Loucy (cell line): ENCODE results near the gene CEP112.

Source experiments
- H2AFZ ChIP-seq: fragments of 200-600 bp; sonication (generic); 2 replicates; pipeline ENCODE4 v1.6.0; 2016; ENCODE audit warnings: antibody characterized with exemption, mild to moderate bottlenecking, low read length, moderate library complexity
- H3F3A ChIP-seq: fragments of 200-600 bp; 2 replicates; pipeline ENCODE4 v1.6.0; 2016; ENCODE audit warnings: antibody characterized with exemption, low read depth, mild to moderate bottlenecking
- H3K27me3 ChIP-seq: fragments of 200-600 bp; sonication (generic); 2 replicates; pipeline ENCODE4 v1.6.1; 2014; ENCODE audit warnings: low read length, mild to moderate bottlenecking; ENCODE audit not compliant: insufficient read depth, poor library complexity, severe bottlenecking
- H3K36me3 ChIP-seq: fragments of 200-600 bp; sonication (generic); 2 replicates; pipeline ENCODE4 v1.6.1; 2016; ENCODE audit warnings: low read length; ENCODE audit not compliant: insufficient read depth
- H3K4me1 ChIP-seq: fragments of 200-600 bp; sonication (generic); 2 replicates; pipeline ENCODE4 v1.5.1; 2014; ENCODE audit warnings: low read length, mild to moderate bottlenecking; ENCODE audit not compliant: insufficient read depth, poor library complexity, severe bottlenecking
- H3K4me2 ChIP-seq: fragments of 200-600 bp; sonication (generic); 2 replicates; pipeline ENCODE4 v1.6.0; 2014; ENCODE audit warnings: antibody characterized with exemption, low read length, low read depth, mild to moderate bottlenecking; ENCODE audit not compliant: poor library complexity, severe bottlenecking
- H3K4me3 ChIP-seq: fragments of 200-600 bp; sonication (generic); 2 replicates; pipeline ENCODE4 v1.5.1; 2014; ENCODE audit warnings: low read length, mild to moderate bottlenecking, mixed read lengths; ENCODE audit not compliant: poor library complexity, severe bottlenecking
- H3K79me2 ChIP-seq: fragments of 200-600 bp; sonication (generic); 2 replicates; pipeline ENCODE4 v1.6.1; 2014; ENCODE audit warnings: low read length; ENCODE audit not compliant: insufficient read depth
- H3K9ac ChIP-seq: fragments of 200-600 bp; sonication (generic); 2 replicates; pipeline ENCODE4 v1.6.0; 2014; ENCODE audit warnings: mild to moderate bottlenecking, low read depth, low read length, moderate library complexity; ENCODE audit not compliant: poor library complexity, severe bottlenecking
- H3K9me2 ChIP-seq: fragments of 200-600 bp; sonication (generic); replicated peaks from 2 replicates; pipeline ENCODE4 v1.6.1; 2016; ENCODE audit warnings: low read depth, low read length, mixed read lengths
- H3K9me3 ChIP-seq: fragments of 200-600 bp; sonication (generic); 2 replicates; pipeline ENCODE4 v1.6.1; 2014; ENCODE audit warnings: mild to moderate bottlenecking, antibody characterized with exemption, low read length, low read depth; ENCODE audit not compliant: insufficient read depth
- H4K20me1 ChIP-seq: fragments of 200-600 bp; sonication (generic); 2 replicates; pipeline ENCODE4 v1.6.0; 2014; ENCODE audit warnings: antibody characterized with exemption, low read length, mild to moderate bottlenecking; ENCODE audit not compliant: insufficient read depth, poor library complexity, severe bottlenecking
- EZH2phosphoT487 ChIP-seq: fragments of 200-600 bp; IDR thresholded peaks from 2 replicates; pipeline ENCODE4 v1.6.1; 2018; ENCODE audit warnings: antibody characterized with exemption, mild to moderate bottlenecking, moderate library complexity, borderline replicate concordance
- TF ChIP-seq, protein P1 (sequence below): fragments of 200-600 bp; sonication (generic); conservative IDR thresholded peaks from 2 replicates; pipeline ENCODE4 v1.5.1; 2014; ENCODE audit warnings: mild to moderate bottlenecking, antibody characterized with exemption, low read length

Gene CEP112

DNA sequence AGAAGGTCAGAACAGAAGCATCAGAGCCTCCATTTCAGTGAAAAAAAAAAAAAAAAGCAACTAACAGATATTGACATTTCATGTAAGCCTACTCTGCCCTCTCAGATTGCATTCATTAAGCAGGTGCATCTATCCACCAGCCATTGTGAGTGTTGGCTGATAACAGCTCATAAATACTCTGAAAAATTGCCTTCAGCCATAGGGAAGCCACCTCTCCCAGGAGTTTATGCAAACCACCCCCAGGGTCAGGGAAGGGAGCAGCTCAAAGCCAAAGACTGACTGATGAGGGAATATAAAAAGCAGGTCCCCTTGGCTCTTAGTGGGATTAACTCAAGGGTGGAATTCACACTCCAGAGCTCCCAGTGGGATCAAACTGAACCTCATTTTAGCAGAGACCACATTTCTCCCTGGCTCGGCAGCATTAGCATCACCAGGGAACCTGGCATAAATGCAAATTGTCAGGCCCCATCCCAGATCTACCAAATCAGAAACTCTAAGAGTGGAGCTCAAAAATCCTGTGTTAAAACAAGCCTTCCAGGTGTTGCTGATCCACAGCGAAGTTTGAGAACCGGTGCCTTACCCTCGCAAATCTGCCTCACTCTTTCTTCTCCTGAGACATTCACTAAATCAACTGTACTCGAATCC, 23.1 kb upstream of the CEP112 start:
- H3F3A ChIP-seq, result no peaks in the 10 kb centered on the region
- no peaks in the 10 kb centered on the region for H3K27me3 ChIP-seq
- no peaks in the 10 kb centered on the region for H3K79me2 ChIP-seq
- no peak overlapping the region for H2AFZ ChIP-seq
- H3K4me3 ChIP-seq, result no peak overlapping the region
- no peaks in the 10 kb centered on the region for H3K9me2 ChIP-seq
- no peak overlapping the region for H3K9ac ChIP-seq
- H3K9me3 ChIP-seq, result no peaks in the 10 kb centered on the region
- H3K4me1 ChIP-seq, result no peaks in the 10 kb centered on the region
- no peak overlapping the region for H3K4me2 ChIP-seq
- no peaks in the 10 kb centered on the region for H3K36me3 ChIP-seq
- TF ChIP-seq EZH2phosphoT487, result no peak
- TF ChIP-seq, protein P1, sequence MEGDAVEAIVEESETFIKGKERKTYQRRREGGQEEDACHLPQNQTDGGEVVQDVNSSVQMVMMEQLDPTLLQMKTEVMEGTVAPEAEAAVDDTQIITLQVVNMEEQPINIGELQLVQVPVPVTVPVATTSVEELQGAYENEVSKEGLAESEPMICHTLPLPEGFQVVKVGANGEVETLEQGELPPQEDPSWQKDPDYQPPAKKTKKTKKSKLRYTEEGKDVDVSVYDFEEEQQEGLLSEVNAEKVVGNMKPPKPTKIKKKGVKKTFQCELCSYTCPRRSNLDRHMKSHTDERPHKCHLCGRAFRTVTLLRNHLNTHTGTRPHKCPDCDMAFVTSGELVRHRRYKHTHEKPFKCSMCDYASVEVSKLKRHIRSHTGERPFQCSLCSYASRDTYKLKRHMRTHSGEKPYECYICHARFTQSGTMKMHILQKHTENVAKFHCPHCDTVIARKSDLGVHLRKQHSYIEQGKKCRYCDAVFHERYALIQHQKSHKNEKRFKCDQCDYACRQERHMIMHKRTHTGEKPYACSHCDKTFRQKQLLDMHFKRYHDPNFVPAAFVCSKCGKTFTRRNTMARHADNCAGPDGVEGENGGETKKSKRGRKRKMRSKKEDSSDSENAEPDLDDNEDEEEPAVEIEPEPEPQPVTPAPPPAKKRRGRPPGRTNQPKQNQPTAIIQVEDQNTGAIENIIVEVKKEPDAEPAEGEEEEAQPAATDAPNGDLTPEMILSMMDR, result no peak
- no peaks in the 10 kb centered on the region for H4K20me1 ChIP-seq

DNA sequence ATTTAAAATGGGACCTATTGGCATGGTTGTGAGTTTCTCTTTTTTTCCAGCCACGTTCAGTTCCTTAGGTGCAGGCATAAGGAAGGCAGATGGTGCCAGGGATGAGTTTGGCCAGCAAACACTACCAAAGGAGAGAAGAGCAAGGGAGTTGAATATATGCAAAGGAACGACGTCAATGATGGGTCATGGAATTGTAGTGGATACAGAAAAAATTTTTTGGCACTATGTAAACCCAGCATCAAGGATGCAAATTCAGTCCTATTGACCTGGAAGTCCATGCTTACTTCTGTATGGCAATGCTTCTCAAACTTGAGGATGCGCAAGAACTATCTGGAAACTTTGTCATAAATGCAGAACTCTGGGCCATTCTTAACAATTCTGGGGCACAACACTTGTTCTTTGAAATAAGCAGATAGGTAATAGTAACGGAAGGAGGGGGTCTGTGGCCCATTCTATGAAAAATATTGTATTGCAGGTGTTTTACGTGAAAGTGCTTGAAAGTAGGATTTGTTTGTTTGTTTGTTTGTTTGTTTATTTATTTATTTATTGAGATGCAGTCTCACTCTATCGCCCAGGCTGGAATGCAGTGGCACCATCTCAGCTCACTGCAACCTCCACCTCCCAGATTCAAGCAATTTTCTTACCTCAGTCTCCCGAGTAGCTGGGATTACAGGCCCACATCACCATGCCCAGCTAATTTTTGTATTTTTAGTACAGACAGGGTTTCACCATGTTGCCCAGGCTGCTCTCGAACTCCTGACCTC, 19.3 kb upstream of the CEP112 start:
- no peak overlapping the region for H2AFZ ChIP-seq

DNA sequence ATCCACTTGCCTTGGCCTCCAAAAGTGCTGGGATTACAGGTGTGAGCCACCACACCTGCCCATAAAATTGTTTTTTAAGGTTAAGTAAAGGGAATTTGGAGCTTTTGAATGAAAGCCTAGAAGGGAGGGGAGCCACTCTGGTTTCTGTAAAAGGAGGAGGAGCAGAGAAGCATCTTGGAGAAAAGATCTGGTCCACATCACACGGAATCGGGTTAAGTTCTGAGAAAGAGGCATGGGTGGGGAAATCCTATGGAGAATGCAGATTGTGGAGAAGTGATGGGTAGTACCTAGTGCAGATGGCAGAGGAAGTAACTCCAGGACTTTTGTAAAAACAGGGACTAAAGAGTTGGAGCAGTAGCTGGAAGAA, 18.3 kb upstream of the CEP112 start:
- no peaks in the 10 kb centered on the region for H4K20me1 ChIP-seq
- H3K79me2 ChIP-seq, result no peaks in the 10 kb centered on the region
- TF ChIP-seq, protein P1, result no peak
- TF ChIP-seq EZH2phosphoT487, result no peak
- no peak overlapping the region for H3K4me3 ChIP-seq
- H3K4me2 ChIP-seq, result no peak overlapping the region
- no peaks in the 10 kb centered on the region for H3K9me3 ChIP-seq
- H2AFZ ChIP-seq, result no peak overlapping the region
- no peaks in the 10 kb centered on the region for H3K36me3 ChIP-seq
- H3K9me2 ChIP-seq, result no peaks in the 10 kb centered on the region
- no peaks in the 10 kb centered on the region for H3F3A ChIP-seq
- no peaks in the 10 kb centered on the region for H3K27me3 ChIP-seq
- H3K9ac ChIP-seq, result no peak overlapping the region
- no peaks in the 10 kb centered on the region for H3K4me1 ChIP-seq

More for the DNA sequence above, 19.3 kb upstream of the CEP112 start:
- H3K9me2 ChIP-seq, result no peaks in the 10 kb centered on the region
- H3K4me3 ChIP-seq, result no peak overlapping the region
- H3K27me3 ChIP-seq, result no peaks in the 10 kb centered on the region
- no peaks in the 10 kb centered on the region for H3K79me2 ChIP-seq
- H3F3A ChIP-seq, result no peaks in the 10 kb centered on the region
- no peaks in the 10 kb centered on the region for H4K20me1 ChIP-seq
- no peaks in the 10 kb centered on the region for H3K36me3 ChIP-seq
- no peak overlapping the region for H3K9ac ChIP-seq
- H3K4me1 ChIP-seq, result no peaks in the 10 kb centered on the region
- H3K9me3 ChIP-seq, result no peaks in the 10 kb centered on the region
- no peak overlapping the region for H3K4me2 ChIP-seq
- TF ChIP-seq EZH2phosphoT487, result no peak
- TF ChIP-seq, protein P1, result no peak
